T-helper 1 cell (primary cell): ENCODE measurements around the gene LPAR3.

Experiments
- DNase-seq, 5 donors: peaks; one replicate each; pipeline ENCODE4 v3.0.0-alpha.2; 2012 to 2020

LPAR3 gene

DNA sequence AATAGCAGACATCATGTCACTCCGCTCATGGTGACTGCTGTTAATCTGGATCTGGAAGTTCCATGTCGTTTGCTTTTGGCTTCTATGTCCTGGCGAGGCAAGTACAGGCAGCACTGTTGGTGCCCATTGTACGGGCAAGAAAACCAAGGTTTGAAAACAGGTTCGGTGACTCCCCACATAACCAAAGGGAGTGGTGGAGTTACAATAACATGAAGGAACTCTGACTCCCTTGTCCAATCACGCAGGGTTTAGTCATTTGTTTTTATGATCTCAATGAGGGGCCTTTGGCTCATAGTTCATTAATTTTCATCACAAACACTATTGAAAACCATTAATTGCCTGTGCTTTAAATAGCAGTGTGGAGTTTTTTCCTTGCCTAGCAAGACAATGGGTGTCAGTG is 119.8 kb downstream of the LPAR3 start:
- DNase-seq: no peak

- peak; percentile 28 to 64 (median 56) for DNase-seq
Measured at GRCh38 chr1:84772428-84772943, 120.5 kb downstream of the LPAR3 start.

GRCh38 chr1:84771895-84772294 is 121.1 kb downstream of the LPAR3 start:
- no peak for DNase-seq

DNA sequence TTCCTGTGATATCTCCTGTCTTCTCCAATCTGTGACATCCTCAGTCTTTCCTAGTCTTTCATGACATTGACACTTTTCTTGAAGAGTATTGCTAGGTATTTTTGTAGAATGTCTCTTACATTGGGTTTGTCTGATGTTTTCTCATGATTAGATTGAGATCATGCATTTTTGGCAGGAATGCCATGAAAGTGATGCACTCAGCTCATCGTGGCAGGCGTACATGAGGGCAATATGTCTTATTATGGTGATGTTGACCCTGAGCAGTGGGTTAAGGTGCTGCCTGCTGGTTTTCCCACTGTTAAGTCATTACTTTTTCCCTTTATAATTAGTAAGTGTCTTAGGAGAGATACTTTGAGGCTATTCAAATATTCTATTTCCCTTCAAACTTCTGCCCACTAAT is 122.5 kb downstream of the LPAR3 start:
- DNase-seq: no peak

DNA sequence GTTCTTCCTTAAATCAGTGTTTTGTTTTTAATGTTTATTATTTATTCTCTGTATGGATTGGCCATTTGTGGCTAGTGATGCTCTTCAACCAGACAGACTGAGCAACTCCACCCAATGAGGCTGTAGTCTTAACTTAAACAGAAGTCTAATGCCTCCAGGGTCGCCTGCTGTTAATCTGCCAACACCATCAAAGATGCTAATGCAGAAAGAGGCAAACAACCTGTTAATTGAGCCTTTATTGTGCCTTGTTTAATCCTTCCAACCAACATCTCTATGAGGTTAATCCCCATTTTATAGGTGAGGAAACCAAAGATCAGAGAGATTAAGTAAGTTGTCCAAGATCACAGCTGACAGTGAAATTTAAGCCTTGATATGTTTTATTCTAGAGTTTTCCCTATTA is 123.4 kb downstream of the LPAR3 start:
- DNase-seq: no peak

DNA sequence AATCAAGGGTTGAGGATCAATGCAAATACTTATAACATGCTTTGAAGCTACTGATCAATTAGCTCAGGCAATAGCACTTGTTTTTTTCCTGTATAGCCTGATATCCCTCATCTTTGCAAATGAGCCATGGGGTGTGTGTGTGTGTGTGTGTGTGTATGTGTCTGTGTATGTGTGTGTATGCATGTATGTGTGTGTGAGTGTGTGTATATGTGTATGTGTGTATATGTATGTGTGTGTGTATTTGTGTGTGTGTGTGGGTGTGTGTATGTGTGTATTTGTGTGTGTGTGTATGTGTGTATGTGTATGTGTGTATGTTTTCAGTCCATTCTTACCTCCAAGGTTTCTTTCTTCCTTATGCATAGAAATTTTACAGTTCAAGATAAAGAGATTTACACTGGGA is 124.4 kb downstream of the LPAR3 start:
- no peak for DNase-seq

DNA sequence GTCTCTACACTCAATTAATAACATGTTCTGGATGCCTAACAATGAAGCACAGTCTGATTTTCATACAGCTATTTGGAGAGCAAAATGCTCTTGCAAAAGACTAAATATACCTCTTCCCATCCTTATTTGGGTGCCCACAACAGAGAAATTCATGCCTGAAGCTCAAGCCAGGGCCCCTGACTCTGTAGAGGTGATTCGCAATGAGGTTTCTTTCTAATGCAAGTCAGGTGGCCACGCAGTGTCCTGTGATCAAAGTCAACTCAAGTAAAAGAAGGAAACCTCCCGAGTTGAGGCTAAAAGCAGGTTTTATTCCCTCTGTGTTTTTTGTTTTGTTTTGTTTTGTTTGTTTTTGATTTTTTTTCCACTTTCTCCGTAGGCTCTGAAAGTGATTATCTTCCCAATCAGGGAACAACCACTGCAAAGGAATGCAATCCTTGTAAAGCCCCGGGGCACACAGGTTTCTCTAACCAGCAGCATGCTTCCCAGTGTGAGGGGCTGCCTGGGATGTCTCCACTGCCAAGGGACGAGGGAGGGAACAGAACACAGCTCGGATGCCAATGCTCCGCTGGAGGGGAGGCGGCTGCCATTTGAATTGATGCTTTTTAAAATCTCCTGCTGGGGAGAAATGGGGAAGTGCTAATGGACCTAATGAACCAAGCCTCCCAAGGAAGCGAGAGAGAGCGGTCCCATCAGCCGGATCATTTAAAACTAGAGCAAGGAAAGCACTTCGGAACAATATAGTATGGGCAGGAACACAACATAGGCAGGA is 128.9 kb downstream of the LPAR3 start:
- no peak for DNase-seq

DNA sequence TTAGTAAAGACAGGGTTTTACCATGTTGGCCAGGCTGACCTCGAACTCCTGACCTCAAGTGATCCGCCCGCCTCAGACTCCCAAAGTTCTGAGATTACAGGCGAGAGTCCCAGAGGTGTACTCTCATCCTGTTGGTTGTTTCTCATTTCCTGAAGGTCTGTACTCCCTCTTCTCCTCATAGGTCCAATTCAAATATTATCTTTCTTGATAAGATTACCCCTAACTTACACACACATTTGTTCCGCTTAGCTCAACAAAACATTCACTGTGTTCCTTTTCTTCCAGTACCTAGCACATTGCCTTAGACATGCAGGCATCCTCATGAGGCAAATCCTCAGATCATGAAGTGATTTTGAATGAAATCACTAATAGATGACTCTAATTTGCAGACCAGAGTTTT is 130.3 kb downstream of the LPAR3 start:
- DNase-seq: no peak
